ENCODE measurements around the gene ETDC.
"Not testable (repeated sequence)": the region's sequence is repeated elsewhere in the genome, so short reads cannot be mapped to it uniquely, and the experiment has no call there.

Gene ETDC

GRCh38 chrX:135307171-135307570, 2.1 kb upstream of the ETDC start:
- TF ChIP-seq, protein P1, sequence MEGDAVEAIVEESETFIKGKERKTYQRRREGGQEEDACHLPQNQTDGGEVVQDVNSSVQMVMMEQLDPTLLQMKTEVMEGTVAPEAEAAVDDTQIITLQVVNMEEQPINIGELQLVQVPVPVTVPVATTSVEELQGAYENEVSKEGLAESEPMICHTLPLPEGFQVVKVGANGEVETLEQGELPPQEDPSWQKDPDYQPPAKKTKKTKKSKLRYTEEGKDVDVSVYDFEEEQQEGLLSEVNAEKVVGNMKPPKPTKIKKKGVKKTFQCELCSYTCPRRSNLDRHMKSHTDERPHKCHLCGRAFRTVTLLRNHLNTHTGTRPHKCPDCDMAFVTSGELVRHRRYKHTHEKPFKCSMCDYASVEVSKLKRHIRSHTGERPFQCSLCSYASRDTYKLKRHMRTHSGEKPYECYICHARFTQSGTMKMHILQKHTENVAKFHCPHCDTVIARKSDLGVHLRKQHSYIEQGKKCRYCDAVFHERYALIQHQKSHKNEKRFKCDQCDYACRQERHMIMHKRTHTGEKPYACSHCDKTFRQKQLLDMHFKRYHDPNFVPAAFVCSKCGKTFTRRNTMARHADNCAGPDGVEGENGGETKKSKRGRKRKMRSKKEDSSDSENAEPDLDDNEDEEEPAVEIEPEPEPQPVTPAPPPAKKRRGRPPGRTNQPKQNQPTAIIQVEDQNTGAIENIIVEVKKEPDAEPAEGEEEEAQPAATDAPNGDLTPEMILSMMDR (IDR thresholded peaks at IDR 0.05), result no peak
- no peak overlapping the region for H3K4me3 ChIP-seq (ENCODE audit: low read depth in 1 of 2, low read length in 1 of 2)
- no peaks in the 10 kb centered on the region for H3K9me3 ChIP-seq
- H3K4me1 ChIP-seq (ENCODE audit: control insufficient read depth in 1 of 2, insufficient read depth in 1 of 2, low read depth in 1 of 2, low read length in 1 of 2), result peaks cover 22 to 23% of the 10 kb centered on the region in 2 experiments
- H3K36me3 ChIP-seq, result no peaks in the 10 kb centered on the region
- peak overlapping the region; percentile 66 for H3K27ac ChIP-seq
- H3K27me3 ChIP-seq, result no peaks in the 10 kb centered on the region

- TF ChIP-seq, protein P1 (IDR thresholded peaks at IDR 0.05), result no peak
- Histone ChIP-seq H3K36me3 (no peaks in the 10 kb centered on the region), H3K27me3 (no peaks in the 10 kb centered on the region), H3K4me1 (ENCODE audit: control insufficient read depth in 1 of 2, insufficient read depth in 1 of 2, low read depth in 1 of 2, low read length in 1 of 2) (peaks cover 22 to 23% of the 10 kb centered on the region in 2 experiments), H3K4me3 (ENCODE audit: low read depth in 1 of 2, low read length in 1 of 2) (no peak overlapping the region), H3K9me3 (no peaks in the 10 kb centered on the region), H3K27ac (peak overlapping the region; percentile 66)
Observed at GRCh38 chrX:135308345-135308855, 880 bp upstream of the ETDC start.

DNA sequence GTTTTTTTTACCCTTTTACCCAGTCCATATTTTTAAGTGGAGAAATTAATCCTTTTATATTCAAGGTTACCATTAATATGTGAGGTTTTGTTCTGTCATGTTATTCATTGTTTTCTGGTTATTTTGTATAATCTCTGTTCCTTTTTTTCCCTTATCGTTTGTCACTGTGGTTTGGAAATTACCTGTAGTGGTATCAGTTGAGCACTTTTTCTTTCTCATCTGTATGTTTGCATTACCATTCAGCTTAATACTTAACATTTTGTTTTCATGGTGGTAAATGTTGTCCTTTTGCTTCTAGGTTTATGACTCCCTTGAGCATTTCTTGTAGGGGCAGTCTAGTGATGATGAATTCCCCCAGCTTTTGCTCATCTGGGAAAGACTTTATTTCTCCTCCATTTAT, 6.6 kb downstream of the ETDC start:
- H3K27me3 ChIP-seq, result no peaks in the 10 kb centered on the region
- TF ChIP-seq, protein P1 (IDR thresholded peaks at IDR 0.05), result no peak

GRCh38 chrX:135324463-135324862, 15.2 kb downstream of the ETDC start:
- Histone ChIP-seq H3K4me1 (ENCODE audit: control insufficient read depth in 1 of 2, insufficient read depth in 1 of 2, low read depth in 1 of 2, low read length in 1 of 2) (no peaks in the 10 kb centered on the region), H3K27ac (no peak overlapping the region), H3K9me3 (no peaks in the 10 kb centered on the region), H3K27me3 (no peaks in the 10 kb centered on the region), H3K36me3 (no peaks in the 10 kb centered on the region), H3K4me3 (ENCODE audit: low read depth in 1 of 2, low read length in 1 of 2) (no peak overlapping the region)
- TF ChIP-seq, protein P1 (IDR thresholded peaks at IDR 0.05), result no peak

More for the DNA sequence above, 6.6 kb downstream of the ETDC start:
- no peak overlapping the region for H3K27ac ChIP-seq
- no peaks in the 10 kb centered on the region for H3K36me3 ChIP-seq
- H3K4me1 ChIP-seq (ENCODE audit: control insufficient read depth in 1 of 2, insufficient read depth in 1 of 2, low read depth in 1 of 2, low read length in 1 of 2), result no peaks in the 10 kb centered on the region
- no peaks in the 10 kb centered on the region for H3K9me3 ChIP-seq
- H3K4me3 ChIP-seq (ENCODE audit: low read depth in 1 of 2, low read length in 1 of 2), result no peak overlapping the region

DNA sequence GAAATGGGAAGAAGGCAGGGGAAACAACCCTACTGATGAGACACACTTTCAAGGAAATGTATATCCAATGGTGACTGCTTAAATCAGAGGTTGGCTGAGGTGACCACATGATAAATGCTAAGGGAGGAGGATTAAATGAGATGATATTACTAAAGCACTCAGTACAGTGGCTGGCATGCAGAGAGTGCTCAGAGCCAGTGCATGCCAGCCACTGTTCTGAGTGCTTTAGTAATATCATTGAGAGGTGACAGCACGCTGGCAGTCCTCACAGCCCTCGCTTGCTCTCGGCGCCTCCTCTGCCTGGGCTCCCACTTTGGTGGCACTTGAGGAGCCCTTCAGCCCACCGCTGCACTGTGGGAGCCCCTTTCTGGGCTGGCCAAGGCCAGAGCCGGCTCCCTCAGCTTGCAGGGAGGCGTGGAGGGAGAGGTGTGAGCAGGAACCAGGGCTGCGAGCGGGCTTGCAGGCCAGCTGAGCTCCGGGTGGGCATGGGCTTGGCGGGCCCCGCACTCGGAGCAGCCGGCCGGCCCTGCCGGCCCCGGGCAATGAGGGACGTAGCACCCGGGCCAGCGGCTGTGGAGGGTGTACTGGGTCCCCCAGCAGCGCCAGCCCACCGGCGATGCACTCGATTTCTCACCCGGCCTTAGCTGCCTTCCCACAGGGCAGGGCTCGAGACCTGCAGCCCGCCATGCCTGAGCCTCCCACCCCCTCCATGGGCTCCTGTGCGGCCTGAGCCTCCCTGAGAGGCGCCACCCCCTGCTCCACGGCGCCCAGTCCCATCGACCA, 15.9 kb downstream of the ETDC start:
- H3K4me3 ChIP-seq (ENCODE audit: low read depth in 1 of 2, low read length in 1 of 2); H3K27me3 ChIP-seq; H3K4me1 ChIP-seq (ENCODE audit: control insufficient read depth in 1 of 2, insufficient read depth in 1 of 2, low read depth in 1 of 2, low read length in 1 of 2); H3K27ac ChIP-seq; H3K36me3 ChIP-seq; H3K9me3 ChIP-seq: not testable (repeated sequence)

- no peaks in the 10 kb centered on the region for H3K27me3 ChIP-seq
- H3K27ac ChIP-seq, result no peak overlapping the region
- H3K4me3 ChIP-seq (ENCODE audit: low read depth in 1 of 2, low read length in 1 of 2), result no peak overlapping the region
- H3K36me3 ChIP-seq, result no peaks in the 10 kb centered on the region
- TF ChIP-seq, protein P1 (IDR thresholded peaks at IDR 0.05), result no peak
- no peaks in the 10 kb centered on the region for H3K9me3 ChIP-seq
- H3K4me1 ChIP-seq (ENCODE audit: control insufficient read depth in 1 of 2, insufficient read depth in 1 of 2, low read depth in 1 of 2, low read length in 1 of 2), result no peaks in the 10 kb centered on the region
Observed at GRCh38 chrX:135327299-135327698, 18.0 kb downstream of the ETDC start.
